ENCODE measurements around the gene CNGA2.

Gene CNGA2

DNA sequence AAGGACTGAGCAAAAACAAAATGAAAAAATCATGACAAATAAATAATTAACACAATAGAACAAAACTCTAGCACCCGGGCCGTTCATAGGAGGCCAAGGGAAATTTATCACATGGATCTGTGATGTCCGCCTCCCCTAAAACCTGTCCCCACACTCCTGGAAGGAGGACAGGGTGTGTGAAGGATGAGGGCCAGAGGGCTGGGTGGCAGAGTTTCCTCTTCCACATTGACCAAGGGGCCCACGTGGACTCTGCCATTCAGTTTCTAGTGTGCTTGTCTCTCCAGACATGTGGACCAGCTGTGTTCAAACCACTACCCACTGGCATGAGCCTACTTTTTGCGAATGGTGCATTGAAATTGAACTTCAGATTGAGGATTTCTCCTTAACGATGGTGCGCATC is 33.0 kb upstream of the CNGA2 start:
- TF ChIP-seq, protein P1, sequence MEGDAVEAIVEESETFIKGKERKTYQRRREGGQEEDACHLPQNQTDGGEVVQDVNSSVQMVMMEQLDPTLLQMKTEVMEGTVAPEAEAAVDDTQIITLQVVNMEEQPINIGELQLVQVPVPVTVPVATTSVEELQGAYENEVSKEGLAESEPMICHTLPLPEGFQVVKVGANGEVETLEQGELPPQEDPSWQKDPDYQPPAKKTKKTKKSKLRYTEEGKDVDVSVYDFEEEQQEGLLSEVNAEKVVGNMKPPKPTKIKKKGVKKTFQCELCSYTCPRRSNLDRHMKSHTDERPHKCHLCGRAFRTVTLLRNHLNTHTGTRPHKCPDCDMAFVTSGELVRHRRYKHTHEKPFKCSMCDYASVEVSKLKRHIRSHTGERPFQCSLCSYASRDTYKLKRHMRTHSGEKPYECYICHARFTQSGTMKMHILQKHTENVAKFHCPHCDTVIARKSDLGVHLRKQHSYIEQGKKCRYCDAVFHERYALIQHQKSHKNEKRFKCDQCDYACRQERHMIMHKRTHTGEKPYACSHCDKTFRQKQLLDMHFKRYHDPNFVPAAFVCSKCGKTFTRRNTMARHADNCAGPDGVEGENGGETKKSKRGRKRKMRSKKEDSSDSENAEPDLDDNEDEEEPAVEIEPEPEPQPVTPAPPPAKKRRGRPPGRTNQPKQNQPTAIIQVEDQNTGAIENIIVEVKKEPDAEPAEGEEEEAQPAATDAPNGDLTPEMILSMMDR (IDR thresholded peaks at IDR 0.05; ENCODE audit: extremely low read depth, insufficient read depth, missing control alignments), result no peak
- in situ Hi-C loops (cut with MboI; ENCODE audit: low pct_unique_long_range_greater_than_20kb, low sequenced_read_pairs, unreplicated experiment), result no loop called here
- DNase-seq (ENCODE audit: low spot score), result no peak

DNA sequence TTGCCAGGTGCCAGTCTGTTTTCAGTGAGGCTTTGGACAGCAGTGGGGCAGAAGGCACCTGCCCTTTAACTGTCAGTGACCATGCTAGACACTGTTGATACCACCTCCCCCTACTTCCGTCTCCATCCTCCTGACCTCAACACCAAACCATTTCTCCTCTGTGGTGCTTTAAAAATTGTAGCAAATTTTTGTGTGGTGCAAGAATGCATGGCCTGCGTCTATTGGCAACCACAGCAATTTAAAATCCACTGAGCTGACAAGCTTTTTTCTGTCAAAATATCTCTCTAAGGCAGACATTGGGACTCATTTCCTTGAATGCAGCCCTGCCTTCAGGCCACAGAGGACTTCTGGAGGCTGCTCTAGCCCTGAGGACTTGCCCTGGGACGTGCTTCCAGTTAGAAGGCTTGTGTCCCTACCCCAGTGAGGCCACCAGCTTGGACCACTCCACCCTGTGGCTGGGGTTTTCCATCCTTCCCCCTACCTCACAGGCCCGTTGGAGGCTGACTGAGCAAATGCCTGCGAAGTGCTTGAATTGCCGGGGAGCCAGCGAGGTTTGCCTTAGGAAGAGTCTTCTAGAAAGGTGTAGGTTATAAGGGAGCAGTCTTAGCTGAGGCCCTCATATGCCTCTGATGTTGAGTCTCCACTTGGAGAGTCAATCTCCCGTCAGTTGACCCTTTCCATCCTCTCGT is 32.4 kb upstream of the CNGA2 start:
- in situ Hi-C loops (cut with MboI; ENCODE audit: low pct_unique_long_range_greater_than_20kb, low sequenced_read_pairs, unreplicated experiment), result no loop called here
- DNase-seq (ENCODE audit: low spot score), result no peak
- TF ChIP-seq, protein P1 (IDR thresholded peaks at IDR 0.05; ENCODE audit: extremely low read depth, insufficient read depth, missing control alignments), result no peak

DNA sequence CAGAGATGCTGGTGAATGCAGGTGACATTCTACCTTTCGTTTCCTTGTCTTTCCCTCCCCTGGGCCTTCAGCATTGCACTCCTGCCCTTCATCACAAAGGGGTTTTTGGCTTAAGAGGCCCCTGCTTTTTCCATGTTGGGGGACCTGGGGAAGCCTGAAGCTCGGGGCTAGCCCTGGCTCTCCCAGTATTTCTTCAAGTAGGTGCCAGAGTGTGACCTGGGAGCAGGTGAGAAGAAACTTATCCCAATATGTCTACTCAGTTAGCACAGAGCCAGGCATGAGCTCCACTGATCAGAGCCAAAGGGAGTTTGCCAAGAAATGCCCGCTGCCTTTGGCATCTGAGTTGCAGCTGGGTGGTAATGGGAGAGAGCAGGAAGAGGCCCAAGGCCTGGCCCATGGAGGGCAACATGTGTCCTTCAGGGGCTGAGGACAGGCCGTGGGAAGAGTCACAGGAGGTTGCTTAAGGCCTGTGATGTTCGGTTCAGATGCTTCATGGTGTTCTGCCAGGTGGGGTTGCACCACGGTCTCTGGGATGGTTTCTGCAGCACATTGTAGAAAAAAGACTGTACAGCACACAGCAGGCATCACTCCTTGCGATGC is 31.7 kb upstream of the CNGA2 start:
- DNase-seq (ENCODE audit: low spot score), result no peak
- in situ Hi-C loops (cut with MboI; ENCODE audit: low pct_unique_long_range_greater_than_20kb, low sequenced_read_pairs, unreplicated experiment), result no loop called here
- TF ChIP-seq, protein P1 (IDR thresholded peaks at IDR 0.05; ENCODE audit: extremely low read depth, insufficient read depth, missing control alignments), result no peak

DNA sequence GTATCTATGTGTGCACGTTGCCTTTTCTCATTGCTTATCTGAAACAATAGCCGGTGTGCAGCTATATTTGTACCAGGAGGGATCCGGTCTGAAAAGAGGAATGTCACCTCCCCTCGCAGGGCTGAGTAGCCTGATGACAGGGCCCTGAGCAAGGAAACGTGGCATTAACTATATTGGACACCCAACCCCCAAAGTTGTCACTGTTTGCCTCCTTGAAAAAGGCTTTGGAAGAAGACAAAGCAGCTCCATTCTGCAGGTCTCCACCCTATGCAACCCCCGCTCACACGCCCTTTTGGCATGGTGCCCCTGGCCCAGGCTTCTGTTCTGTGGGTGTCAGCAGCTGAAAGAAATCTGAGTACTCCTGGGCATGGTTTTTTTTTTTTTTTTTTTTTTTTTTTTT is 31.1 kb upstream of the CNGA2 start:
- DNase-seq (ENCODE audit: low spot score), result no peak
- in situ Hi-C loops (cut with MboI; ENCODE audit: low pct_unique_long_range_greater_than_20kb, low sequenced_read_pairs, unreplicated experiment), result no loop called here
- TF ChIP-seq, protein P1 (IDR thresholded peaks at IDR 0.05; ENCODE audit: extremely low read depth, insufficient read depth, missing control alignments), result no peak

DNA sequence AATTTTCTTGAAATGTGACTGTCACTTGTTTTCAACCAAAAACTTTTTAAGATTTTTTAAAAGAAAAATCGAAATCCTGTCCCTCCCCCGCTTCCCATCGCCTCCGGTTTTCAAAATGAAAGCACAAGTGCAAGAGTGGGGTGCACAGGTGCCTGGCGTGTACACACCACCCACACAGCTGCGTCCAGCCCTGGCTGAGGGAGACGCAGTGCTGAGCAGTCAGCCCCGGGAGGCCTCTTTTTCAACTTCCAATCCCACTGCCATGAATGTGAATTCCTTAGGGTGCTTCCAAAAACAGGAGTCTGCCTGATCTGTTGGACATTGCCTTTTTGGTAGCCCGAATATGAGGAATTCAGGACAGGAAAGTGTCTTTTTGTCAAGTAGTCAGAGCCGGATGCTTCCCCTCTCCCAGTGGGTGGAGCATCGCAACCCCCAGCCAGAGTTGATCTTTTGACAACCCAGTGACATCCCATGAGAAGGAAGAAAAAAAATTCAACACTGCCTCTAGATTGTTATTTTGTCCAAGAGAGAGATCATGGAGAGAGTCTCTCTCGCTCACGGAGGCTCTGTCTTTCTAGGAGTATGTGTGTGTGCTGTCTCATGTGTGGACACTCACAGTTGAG is 30.4 kb upstream of the CNGA2 start:
- TF ChIP-seq, protein P1 (IDR thresholded peaks at IDR 0.05; ENCODE audit: extremely low read depth, insufficient read depth, missing control alignments), result no peak
- in situ Hi-C loops (cut with MboI; ENCODE audit: low pct_unique_long_range_greater_than_20kb, low sequenced_read_pairs, unreplicated experiment), result no loop called here
- no peak for DNase-seq (ENCODE audit: low spot score)

DNA sequence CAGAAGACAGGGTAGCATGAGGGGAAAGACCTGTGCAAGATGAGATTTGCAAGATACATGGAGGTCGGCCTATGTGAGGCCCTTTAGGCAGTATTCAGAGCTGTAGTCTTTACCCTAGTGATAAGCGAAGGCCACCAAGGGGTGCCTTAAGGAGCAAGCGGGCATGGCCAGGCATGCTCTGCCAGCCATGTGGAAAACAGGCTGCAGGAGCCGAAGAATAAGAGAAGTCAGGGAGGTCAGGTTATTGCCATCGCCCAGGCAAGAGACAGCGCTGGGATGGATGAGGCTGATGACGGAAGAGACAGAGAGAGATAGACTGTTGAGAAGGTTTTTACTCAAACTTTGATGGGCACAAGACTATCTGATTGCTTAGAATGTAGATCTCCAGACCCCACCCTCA is 25.7 kb upstream of the CNGA2 start:
- DNase-seq (ENCODE audit: low spot score), result no peak
- TF ChIP-seq, protein P1 (IDR thresholded peaks at IDR 0.05; ENCODE audit: extremely low read depth, insufficient read depth, missing control alignments), result no peak
- in situ Hi-C loops (cut with MboI; ENCODE audit: low pct_unique_long_range_greater_than_20kb, low sequenced_read_pairs, unreplicated experiment), result no loop called here

Data from GM13977 (cell line).